Measurements from ENCODE around the gene ADAMTS14. TPM values are rescaled to one million over a fixed set of nuclear protein-coding genes. Genes with fewer than 3 reads are reported as not detected.

Gene ADAMTS14
- polyA plus RNA-seq, 1 donor (not counting 4 experiments of a cell fraction or from before 2014, with no cell fraction given), result 0.09 TPM

DNA sequence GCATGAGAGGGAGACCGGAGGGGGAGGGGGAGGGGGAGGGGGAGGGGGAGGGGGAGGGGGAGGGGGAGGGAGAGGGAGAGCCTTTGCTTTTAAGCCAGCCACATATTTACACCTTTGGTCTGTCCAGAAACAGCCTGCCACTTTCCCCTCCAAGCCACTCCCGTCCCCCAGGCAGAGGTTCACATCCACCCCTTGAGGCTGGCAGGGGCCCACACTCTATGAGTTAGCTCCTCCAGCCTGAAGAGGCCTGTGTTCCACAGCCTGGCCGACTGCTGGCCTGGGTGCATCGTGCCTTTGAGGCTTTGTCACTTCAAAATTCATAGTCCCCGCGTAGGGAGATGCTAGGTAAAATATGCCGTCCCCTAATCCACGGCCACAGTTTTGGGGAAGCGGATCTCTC is 16.5 kb downstream of the ADAMTS14 start:
- H3K9me1 ChIP-seq (ENCODE audit: control insufficient read depth, extremely low read depth, insufficient read depth, low read length), result no peaks in the 10 kb centered on the region
- dilution Hi-C loops (cut with MboI; ENCODE audit: extremely low pct_ligation_motif_present, low sequenced_read_pairs), result no loop called here
- H3K36me3 ChIP-seq (ENCODE audit: control insufficient read depth in 2 of 2, extremely low read depth in 1 of 2, insufficient read depth in 2 of 2, low read length in 2 of 2), result no peaks in the 10 kb centered on the region
- H3K27me3 ChIP-seq (ENCODE audit: control insufficient read depth, extremely low read depth, insufficient read depth, low read length), result peaks cover 18% of the 10 kb centered on the region
- H3K4me3 ChIP-seq (ENCODE audit: control insufficient read depth in 2 of 3, extremely low read depth in 1 of 3, insufficient read depth in 2 of 3, low read depth in 1 of 3, low read length in 3 of 3), result no peak overlapping the region
- H3K9ac ChIP-seq (ENCODE audit: control insufficient read depth, extremely low read depth, insufficient read depth, low read length), result no peak overlapping the region
- no peak for TF ChIP-seq CTCF (optimal IDR thresholded peaks at IDR 0.05 in 1 of 3, IDR thresholded peaks at IDR 0.05 in 1 of 3, conservative IDR thresholded peaks at IDR 0.05 in 1 of 3; ENCODE audit: extremely low read depth in 1 of 3, insufficient read depth in 2 of 3, low read length in 3 of 3)
- TF ChIP-seq EZH2 (IDR thresholded peaks at IDR 0.05; ENCODE audit: low read length), result no peak
- no peak overlapping the region for H2AFZ ChIP-seq (ENCODE audit: control insufficient read depth, low read length)
- peaks cover 5% of the 10 kb centered on the region for H3K4me1 ChIP-seq (ENCODE audit: control insufficient read depth, extremely low read depth, insufficient read depth, low read length)
- H4K20me1 ChIP-seq (ENCODE audit: control insufficient read depth, extremely low read depth, insufficient read depth, low read length), result peaks cover 2% of the 10 kb centered on the region
- FAIRE-seq, result no peak
- H3K4me2 ChIP-seq (ENCODE audit: control insufficient read depth, extremely low read depth, insufficient read depth, low read depth, low read length), result no peak overlapping the region
- DNase-seq (ENCODE audit: low read depth, low spot score), result no peak
- H3K27ac ChIP-seq (ENCODE audit: control insufficient read depth, insufficient read depth, low read length), result no peak overlapping the region
- H3K9me3 ChIP-seq (ENCODE audit: control insufficient read depth, low read depth, low read length), result no peaks in the 10 kb centered on the region
- no peaks in the 10 kb centered on the region for H3K79me2 ChIP-seq (ENCODE audit: control insufficient read depth, insufficient read depth, low read length)

DNA sequence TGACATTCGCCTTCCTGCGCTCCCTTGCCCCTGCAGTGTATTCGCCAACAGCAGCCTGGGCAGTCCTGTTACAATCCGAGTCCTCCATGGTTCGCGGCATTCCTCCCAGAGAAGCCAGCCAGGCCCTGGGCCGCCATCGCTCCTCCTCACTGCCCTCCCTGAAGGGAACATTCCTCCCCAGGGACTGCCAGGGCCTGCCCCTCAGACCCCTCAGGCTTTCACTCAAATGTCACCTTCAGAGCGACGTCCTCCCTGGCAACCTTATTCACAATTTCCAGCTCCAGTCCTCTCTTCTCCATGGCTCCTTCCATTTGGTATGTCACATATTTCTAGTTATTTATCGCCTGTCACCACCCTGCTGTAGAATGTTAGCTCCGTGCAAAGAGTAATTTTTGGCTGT is 17.4 kb downstream of the ADAMTS14 start:
- no peak overlapping the region for H3K9ac ChIP-seq (ENCODE audit: control insufficient read depth, extremely low read depth, insufficient read depth, low read length)
- no peaks in the 10 kb centered on the region for H3K9me3 ChIP-seq (ENCODE audit: control insufficient read depth, low read depth, low read length)
- H3K27me3 ChIP-seq (ENCODE audit: control insufficient read depth, extremely low read depth, insufficient read depth, low read length), result peaks cover 20% of the 10 kb centered on the region
- dilution Hi-C loops (cut with MboI; ENCODE audit: extremely low pct_ligation_motif_present, low sequenced_read_pairs), result no loop called here
- H3K79me2 ChIP-seq (ENCODE audit: control insufficient read depth, insufficient read depth, low read length), result no peaks in the 10 kb centered on the region
- no peak overlapping the region for H3K4me2 ChIP-seq (ENCODE audit: control insufficient read depth, extremely low read depth, insufficient read depth, low read depth, low read length)
- H3K27ac ChIP-seq (ENCODE audit: control insufficient read depth, insufficient read depth, low read length), result no peak overlapping the region
- no peaks in the 10 kb centered on the region for H3K36me3 ChIP-seq (ENCODE audit: control insufficient read depth in 2 of 2, extremely low read depth in 1 of 2, insufficient read depth in 2 of 2, low read length in 2 of 2)
- TF ChIP-seq EZH2 (IDR thresholded peaks at IDR 0.05; ENCODE audit: low read length) (no peak), CTCF (optimal IDR thresholded peaks at IDR 0.05 in 1 of 3, IDR thresholded peaks at IDR 0.05 in 1 of 3, conservative IDR thresholded peaks at IDR 0.05 in 1 of 3; ENCODE audit: extremely low read depth in 1 of 3, insufficient read depth in 2 of 3, low read length in 3 of 3) (no peak)
- no peaks in the 10 kb centered on the region for H3K9me1 ChIP-seq (ENCODE audit: control insufficient read depth, extremely low read depth, insufficient read depth, low read length)
- H4K20me1 ChIP-seq (ENCODE audit: control insufficient read depth, extremely low read depth, insufficient read depth, low read length), result peaks cover 2% of the 10 kb centered on the region
- no peak overlapping the region for H3K4me3 ChIP-seq (ENCODE audit: control insufficient read depth in 2 of 3, extremely low read depth in 1 of 3, insufficient read depth in 2 of 3, low read depth in 1 of 3, low read length in 3 of 3)
- DNase-seq (ENCODE audit: low read depth, low spot score) (no peak), FAIRE-seq (no peak)
- no peak overlapping the region for H2AFZ ChIP-seq (ENCODE audit: control insufficient read depth, low read length)
- H3K4me1 ChIP-seq (ENCODE audit: control insufficient read depth, extremely low read depth, insufficient read depth, low read length), result peaks cover 5% of the 10 kb centered on the region
